Measurements from ENCODE around the gene PASK. TPM values are rescaled to one million over a fixed set of nuclear protein-coding genes. Genes with fewer than 3 reads are reported as not detected.
A peak's percentile ranks its signal among the peaks of the same experiment; 100 is the strongest.
"Not testable (repeated sequence)": the region's sequence is repeated elsewhere in the genome, so short reads cannot be mapped to it uniquely, and the experiment has no call there.

The PASK gene
- 4.4 and 8.7 TPM in 2 replicates for total RNA-seq

- DNase-seq (ENCODE audit: low read depth in 2 of 2) = peak; percentile 94 to 95
Observed at GRCh38 chr2:241148891-241149674, at the start of gene PASK. PASK (minus strand) TSS chr2:241149472; CDS start chr2:241143032, 6,440 bp downstream.

DNA sequence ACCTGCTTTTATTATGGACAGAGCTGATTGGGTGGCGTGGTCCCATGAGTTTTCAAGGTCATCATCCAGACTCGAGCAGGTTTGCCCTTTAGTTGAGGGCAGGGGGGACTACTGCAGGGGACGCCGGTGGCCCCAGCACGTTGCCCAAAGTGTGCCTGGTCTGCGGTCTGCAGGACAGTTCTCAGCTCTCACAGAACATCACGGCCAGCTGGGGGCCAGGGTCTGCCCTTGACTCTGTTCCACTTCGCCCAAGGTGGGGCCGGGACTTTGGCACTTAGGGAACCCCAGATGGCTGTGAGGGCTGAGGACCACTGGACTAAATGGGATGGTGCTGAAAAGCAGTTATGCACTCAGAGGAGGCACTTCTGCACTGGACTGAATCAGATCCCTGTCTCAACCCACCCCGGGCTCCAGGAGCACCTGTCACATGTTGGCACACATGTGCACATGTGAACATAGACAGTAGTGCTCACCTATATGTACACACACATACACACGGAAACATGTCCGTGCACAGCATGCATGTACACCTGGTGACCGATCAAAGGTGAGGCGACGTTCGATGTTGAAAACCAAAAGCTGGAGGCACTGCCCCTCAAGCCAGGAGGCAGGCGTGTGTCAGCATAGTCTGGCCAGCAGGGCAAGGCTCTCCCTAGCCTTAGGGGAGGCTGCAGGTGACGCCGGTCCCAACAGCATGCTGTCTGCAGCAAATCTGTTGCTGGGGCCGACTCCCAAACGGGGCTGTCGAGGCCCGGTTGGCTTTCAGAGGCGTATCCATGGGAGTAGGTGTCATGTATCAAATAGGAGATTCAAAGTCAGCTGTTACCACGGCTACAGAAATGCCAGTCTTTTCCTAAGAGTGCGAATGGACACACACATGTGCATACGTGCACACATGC lies 49.4 kb upstream of the PASK start:
- no peak for DNase-seq (ENCODE audit: low read depth in 2 of 2)

- no peak for DNase-seq (ENCODE audit: low read depth in 2 of 2)
Observed at GRCh38 chr2:241197947-241198346, 48.7 kb upstream of the PASK start.

DNA sequence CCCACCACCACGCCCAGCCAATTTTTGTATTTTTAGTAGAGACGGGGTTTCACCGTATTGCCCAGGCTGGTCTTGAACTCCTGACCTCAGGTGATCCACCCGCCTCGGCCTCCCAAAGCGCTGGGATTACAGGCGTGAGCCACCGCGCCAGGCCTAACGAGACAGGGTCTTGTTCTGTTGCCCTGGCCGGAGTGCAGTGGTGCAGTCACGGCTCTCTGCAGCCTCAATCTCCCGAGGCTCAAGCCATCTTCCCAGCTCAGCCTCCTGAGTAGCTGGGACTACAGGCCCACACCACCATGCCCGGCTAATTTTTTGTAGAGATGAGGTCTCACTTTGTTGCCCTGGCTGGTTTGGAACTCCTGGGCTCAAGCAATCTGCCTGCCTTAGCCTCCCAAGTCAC lies 48.0 kb upstream of the PASK start:
- not testable (repeated sequence) for DNase-seq (ENCODE audit: low read depth in 2 of 2)

DNA sequence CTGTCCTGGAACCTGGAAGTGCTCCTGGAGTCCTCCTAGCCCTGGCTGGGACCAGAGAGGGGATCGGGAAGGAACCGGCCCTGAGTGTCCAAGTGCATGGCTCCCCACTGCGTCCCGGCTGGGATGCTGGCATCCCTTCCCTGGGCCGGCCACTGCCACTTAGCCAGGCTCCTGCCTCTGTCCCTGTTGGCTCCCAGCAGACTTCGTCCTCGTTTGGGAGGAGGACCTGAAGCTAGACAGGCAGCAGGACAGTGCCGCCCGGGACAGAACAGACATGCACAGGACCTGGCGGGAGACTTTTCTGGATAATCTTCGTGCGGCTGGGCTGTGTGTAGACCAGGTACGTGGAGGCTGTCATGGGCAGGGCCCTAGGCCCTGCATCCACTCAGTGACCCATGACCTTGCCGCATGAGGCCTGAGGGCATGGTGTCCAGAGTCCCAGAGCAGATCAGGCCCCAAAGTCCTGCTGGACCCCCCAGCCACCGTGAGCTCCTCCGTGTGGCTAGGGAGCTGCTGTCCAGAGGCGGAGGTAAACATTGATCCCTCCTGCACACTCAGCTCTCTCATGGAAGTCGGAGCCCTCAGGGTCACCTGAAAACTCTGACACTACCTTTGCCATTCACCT lies 46.3 kb upstream of the PASK start:
- no peak for DNase-seq (ENCODE audit: low read depth in 2 of 2)

- DNase-seq (ENCODE audit: low read depth in 2 of 2) = no peak
Observed at GRCh38 chr2:241194811-241195210, 45.5 kb upstream of the PASK start.

- no peak for DNase-seq (ENCODE audit: low read depth in 2 of 2)
Observed at GRCh38 chr2:241193271-241193670, 44.0 kb upstream of the PASK start.

GRCh38 chr2:241191081-241191480 lies 41.8 kb upstream of the PASK start:
- no peak for DNase-seq (ENCODE audit: low read depth in 2 of 2)

DNA sequence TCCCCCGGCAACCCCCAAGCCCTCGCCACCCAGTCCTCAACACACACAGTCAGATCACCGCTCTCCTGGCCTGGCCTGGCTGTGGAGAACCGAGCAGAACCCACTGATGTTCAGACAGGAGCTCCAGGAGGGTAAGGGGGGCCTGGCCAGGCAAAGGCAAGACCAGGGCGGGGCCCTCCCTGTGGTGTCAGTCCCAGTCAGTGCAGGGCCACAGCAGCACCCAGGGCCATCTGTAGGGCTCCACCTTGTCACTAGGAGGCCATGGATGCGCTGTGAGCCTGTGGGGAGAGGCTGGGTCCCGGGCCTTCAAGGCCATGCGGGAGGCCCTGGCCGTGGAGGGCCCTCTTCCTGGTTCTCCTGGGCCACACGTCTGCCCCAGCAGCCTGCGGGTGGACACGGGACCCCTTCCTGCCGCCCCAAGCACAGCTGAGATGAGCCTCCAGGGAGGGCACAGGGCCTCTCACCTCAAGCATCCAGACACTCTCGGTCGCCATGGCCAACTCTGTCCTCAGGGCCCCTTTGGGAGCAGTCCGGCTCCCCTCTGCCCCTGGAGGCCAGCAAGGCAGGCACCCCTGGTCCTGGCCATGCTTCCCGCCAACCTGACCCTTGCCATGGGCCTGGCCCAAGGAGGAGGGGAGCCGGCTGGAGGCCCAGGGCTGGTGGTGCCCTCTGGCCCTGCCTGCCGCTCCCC lies 41.2 kb upstream of the PASK start:
- no peak for DNase-seq (ENCODE audit: low read depth in 2 of 2)

DNA sequence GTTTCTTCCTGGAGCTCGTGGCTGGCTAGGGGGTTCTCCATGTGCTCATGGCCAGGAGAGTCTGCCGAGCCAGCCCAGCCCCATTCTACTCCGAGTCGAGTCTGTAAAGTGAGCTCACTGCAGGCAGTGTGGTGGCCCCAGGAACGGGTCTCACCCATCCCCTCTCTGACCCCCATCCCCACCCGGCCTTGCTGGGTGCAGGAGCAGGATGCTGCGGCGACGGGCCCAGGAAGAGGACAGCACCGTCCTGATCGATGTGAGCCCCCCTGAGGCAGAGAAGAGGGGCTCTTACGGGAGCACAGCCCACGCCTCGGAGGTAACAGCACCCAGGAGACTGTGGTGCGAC lies 40.6 kb upstream of the PASK start:
- no peak for DNase-seq (ENCODE audit: low read depth in 2 of 2)

DNA sequence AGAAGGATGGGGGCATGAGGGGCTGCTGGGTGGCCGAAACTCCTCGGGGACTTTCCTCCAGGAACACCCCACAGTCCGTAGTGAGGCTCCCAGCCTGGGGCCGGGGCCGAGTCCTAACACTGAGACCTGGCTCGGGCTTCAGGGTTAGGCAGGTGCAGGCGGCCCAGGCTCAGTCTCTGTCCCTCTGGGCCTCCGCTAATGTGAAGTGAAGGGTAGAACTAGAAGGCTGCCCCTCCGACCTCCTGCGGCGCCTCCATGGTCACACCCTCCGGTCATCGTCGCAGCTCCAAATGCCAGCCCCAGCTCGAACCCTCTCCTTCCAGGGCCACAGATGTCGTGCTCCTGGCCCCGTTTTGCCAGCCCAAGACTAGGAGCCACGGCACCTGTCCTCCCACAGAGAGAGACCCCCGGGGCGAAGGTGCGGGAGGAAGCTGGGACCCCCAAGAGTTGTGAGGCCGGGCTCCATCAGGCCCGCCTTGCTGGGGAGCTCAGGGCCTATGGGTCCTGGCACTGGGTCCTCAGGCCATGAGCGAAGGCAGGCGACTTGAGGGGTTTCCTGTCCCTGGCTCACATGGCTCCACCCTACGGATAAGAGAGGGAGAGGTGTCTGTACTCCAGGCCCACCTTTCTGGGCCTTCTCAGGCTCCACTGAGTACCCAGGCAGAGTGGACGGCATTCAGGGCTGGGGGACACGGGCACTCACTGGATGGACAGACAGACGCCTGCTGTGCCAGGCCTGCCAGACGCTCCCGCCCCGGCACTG lies 40.0 kb upstream of the PASK start:
- DNase-seq (ENCODE audit: low read depth in 2 of 2) = no peak

DNA sequence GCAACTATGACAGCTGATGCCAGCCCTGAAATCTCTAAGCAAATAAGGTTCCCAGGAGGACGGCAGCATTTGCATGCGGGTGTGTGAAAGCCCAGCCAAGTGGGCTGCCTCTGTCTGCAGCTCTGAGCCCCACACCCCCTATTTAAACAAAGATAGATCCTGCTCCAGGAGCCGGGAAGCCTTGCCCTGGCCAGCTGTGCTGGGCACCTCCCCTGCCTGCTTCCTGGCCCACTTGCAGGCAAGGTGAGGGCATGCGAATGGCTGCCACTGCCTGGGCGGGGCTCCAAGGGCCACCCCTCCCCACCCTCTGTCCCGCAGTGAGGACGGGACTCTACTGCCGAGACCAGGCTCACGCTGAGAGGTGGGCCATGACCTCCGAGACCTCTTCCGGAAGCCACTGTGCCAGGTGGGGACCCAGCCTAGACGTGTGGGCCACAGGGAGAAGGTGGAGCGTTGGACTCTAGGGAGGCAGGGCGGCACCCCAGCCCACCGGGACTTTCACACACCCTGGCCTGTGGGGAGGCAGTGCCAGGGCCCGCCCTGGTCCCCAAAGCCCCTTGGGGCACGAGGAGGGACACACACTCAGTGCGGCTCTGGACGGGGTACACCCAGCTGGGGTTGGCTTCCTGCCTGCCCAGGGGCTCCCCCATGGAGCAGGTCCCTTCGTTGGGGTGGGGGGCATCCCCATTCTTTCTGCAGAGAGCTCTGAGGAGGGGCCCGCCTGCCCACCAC lies 39.3 kb upstream of the PASK start, which contains the start of gene ANO7:
ANO7 (plus strand) TSS at position 317 of the 732 bp plus-strand sequence. CDS start 1,387 bp downstream, outside the sequence.
- no peak for DNase-seq (ENCODE audit: low read depth in 2 of 2)

DNA sequence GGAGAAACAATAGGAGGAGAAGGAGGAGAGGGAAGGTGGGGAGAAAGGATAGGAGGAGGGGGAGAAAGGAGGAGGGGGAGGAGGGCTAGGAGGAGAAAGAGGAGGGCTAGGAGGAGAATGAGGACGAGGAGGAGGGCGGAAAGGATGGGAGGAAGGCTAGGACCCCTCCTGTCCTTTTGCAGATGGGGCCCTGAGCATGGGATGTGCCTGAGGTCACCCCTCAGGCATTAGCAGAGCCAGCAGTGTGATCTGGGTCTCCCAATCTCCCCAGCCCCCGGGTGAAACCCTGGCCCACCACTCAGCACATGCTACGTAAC lies 38.6 kb upstream of the PASK start:
- no peak for DNase-seq (ENCODE audit: low read depth in 2 of 2)

DNA sequence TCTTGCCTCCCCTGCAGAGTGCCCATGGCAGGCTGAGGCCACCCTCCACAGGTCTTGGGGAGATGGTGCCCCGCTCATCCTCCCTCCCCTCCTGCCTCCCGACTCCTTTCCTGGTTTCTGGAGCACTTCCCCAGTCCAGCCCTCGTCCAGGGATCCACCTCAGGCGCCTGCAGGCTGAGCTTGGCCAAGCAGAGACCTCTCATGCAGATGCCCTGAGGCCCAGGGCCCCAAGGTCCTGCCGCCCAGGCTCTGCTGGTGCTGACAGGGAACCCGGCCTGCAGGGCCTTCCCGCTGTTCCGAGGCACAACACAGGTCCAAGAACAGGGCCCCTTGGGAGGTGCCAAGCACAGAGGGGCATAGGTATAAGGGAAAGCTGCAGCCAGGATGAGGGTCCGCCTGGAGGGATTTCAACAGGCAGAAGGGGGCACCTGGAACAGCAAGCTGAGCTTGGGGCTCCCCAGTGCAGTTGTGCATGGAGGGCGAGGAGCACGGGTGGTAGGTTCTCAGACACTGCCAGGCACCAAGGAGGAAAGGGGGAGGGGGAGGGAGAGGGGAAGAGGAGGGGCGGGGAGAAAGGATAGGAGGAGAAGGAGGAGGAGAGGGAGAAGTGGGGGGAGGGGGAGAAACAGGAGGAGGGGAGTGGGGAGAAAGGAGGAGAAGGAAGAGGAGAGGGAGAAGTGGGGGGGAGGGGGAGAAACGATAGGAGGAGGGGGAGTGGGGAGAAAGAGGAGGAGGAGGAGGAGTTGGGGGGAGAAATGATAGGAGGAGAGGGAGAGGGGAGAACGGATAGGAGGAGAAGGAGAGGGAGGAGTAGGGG lies 38.0 kb upstream of the PASK start:
- DNase-seq (ENCODE audit: low read depth in 2 of 2) = no peak

DNA sequence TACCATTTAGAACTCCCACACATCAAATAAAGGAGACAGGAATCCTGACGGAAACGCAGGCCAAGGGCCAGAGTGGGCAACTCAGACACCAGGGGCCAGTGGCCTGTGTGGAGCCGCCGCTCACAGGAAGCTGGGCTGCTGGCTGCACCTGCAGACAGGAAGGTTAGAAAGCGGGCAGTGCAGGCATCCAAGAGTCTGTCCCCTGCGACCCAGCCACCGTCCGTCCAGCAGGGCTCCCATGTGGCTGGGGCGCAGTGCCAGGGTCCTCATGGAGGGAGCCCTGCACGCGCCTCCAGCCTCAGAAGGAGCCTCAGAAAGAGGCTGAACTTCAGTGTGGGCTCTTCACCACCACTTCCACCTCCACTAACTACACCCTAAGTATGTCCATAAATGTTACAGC lies 36.7 kb upstream of the PASK start:
- peak in 1 of 2 donors; percentile 51 for DNase-seq (ENCODE audit: low read depth in 2 of 2)

- DNase-seq (ENCODE audit: low read depth in 2 of 2) = peak in 1 of 2 donors; percentile 25
Observed at GRCh38 chr2:241184901-241185300, 35.6 kb upstream of the PASK start.

- DNase-seq (ENCODE audit: low read depth in 2 of 2) = no peak
Observed at GRCh38 chr2:241183221-241183620, 33.9 kb upstream of the PASK start.

GRCh38 chr2:241182531-241183133 lies 33.4 kb upstream of the PASK start:
- DNase-seq (ENCODE audit: low read depth in 2 of 2) = no peak

- DNase-seq (ENCODE audit: low read depth in 2 of 2) = no peak
Observed at GRCh38 chr2:241182126-241182525, 32.9 kb upstream of the PASK start.

All from lung microvascular endothelial cell (primary cell).